ENCODE results near the gene PJVK. TPM values are rescaled to one million over a fixed set of nuclear protein-coding genes. Genes with fewer than 3 reads are reported as not detected.

PJVK gene
- total and polyA plus RNA-seq, 2 of the 4 experiments (the other 2 are of a cell fraction): 0.72 to 2.4 TPM

DNA sequence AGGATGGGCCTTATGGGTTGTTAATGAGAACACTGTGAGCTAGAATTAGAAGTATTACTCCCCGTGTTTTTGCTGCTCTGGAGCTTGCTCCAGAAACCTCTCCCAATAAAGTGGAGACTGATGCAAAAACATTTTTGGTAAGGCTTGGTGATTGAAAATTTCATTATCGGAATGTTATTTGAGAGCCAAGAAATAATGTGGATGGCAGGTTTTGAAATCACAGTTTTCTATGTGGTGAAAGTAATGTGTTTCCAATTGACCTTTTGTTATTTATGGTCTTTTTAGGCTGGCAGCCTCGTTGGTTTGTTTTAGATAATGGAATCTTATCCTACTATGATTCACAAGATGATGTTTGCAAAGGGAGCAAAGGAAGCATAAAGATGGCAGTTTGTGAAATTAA, 34.2 kb downstream of the PJVK start:
- dilution Hi-C loops (cut with HindIII; ENCODE audit: low sequenced_read_pairs, unreplicated experiment): no loop called here
- TF ChIP-seq POLR2A (IDR thresholded peaks at IDR 0.05; ENCODE audit: low read depth, low read length): no peak
- TF ChIP-seq MAZ (IDR thresholded peaks at IDR 0.05; ENCODE audit: borderline replicate concordance, low read depth, low read length): no peak
- no peak for TF ChIP-seq RFX5 (IDR thresholded peaks at IDR 0.05; ENCODE audit: low read depth, low read length)
- no peak for TF ChIP-seq NFE2L2 (IDR thresholded peaks at IDR 0.05; ENCODE audit: low read depth, low read length)
- no peak for TF ChIP-seq MXI1 (IDR thresholded peaks at IDR 0.05; ENCODE audit: borderline replicate concordance, low read depth, low read length)
- TF ChIP-seq, protein P1, sequence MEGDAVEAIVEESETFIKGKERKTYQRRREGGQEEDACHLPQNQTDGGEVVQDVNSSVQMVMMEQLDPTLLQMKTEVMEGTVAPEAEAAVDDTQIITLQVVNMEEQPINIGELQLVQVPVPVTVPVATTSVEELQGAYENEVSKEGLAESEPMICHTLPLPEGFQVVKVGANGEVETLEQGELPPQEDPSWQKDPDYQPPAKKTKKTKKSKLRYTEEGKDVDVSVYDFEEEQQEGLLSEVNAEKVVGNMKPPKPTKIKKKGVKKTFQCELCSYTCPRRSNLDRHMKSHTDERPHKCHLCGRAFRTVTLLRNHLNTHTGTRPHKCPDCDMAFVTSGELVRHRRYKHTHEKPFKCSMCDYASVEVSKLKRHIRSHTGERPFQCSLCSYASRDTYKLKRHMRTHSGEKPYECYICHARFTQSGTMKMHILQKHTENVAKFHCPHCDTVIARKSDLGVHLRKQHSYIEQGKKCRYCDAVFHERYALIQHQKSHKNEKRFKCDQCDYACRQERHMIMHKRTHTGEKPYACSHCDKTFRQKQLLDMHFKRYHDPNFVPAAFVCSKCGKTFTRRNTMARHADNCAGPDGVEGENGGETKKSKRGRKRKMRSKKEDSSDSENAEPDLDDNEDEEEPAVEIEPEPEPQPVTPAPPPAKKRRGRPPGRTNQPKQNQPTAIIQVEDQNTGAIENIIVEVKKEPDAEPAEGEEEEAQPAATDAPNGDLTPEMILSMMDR (conservative IDR thresholded peaks at IDR 0.05; ENCODE audit: low read depth, low read length): no peak
- TF ChIP-seq, protein P2, sequence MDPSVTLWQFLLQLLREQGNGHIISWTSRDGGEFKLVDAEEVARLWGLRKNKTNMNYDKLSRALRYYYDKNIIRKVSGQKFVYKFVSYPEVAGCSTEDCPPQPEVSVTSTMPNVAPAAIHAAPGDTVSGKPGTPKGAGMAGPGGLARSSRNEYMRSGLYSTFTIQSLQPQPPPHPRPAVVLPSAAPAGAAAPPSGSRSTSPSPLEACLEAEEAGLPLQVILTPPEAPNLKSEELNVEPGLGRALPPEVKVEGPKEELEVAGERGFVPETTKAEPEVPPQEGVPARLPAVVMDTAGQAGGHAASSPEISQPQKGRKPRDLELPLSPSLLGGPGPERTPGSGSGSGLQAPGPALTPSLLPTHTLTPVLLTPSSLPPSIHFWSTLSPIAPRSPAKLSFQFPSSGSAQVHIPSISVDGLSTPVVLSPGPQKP (IDR thresholded peaks at IDR 0.05; ENCODE audit: borderline replicate concordance, low read depth, low read length): no peak
- TF ChIP-seq MAFK (IDR thresholded peaks at IDR 0.05; ENCODE audit: low read depth, low read length): no peak
- TF ChIP-seq CEBPB (IDR thresholded peaks at IDR 0.05; ENCODE audit: low read depth, low read length): no peak
- TF ChIP-seq CHD1 (IDR thresholded peaks at IDR 0.05; ENCODE audit: low read depth, low read length): no peak
- no peak for TF ChIP-seq FOS (IDR thresholded peaks at IDR 0.05; ENCODE audit: low read depth, low read length)
- no peak for TF ChIP-seq RCOR1 (IDR thresholded peaks at IDR 0.05; ENCODE audit: insufficient replicate concordance, low read length)
- no peak for TF ChIP-seq SMC3 (IDR thresholded peaks at IDR 0.05; ENCODE audit: low read depth, low read length)
- TF ChIP-seq, protein P3, sequence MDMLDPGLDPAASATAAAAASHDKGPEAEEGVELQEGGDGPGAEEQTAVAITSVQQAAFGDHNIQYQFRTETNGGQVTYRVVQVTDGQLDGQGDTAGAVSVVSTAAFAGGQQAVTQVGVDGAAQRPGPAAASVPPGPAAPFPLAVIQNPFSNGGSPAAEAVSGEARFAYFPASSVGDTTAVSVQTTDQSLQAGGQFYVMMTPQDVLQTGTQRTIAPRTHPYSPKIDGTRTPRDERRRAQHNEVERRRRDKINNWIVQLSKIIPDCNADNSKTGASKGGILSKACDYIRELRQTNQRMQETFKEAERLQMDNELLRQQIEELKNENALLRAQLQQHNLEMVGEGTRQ (IDR thresholded peaks at IDR 0.05; ENCODE audit: low read depth, low read length): no peak
- no peak for TF ChIP-seq RAD21 (IDR thresholded peaks at IDR 0.05; ENCODE audit: low read length)
- TF ChIP-seq BHLHE40 (IDR thresholded peaks at IDR 0.05; ENCODE audit: low read depth, low read length): no peak
- peaks cover 28% of the 10 kb centered on the region for H4K20me1 ChIP-seq (ENCODE audit: insufficient read depth, low read length)

More for the DNA sequence above, 34.2 kb downstream of the PJVK start:
- Histone ChIP-seq H2AK9ac (replicated peaks; ENCODE audit: low read depth, low read length, poor library complexity) (no peak overlapping the region), H4K8ac (ENCODE audit: low read depth in 2 of 2, low read length in 2 of 2) (no peak overlapping the region), H2BK20ac (ENCODE audit: low read depth, low read length) (no peak overlapping the region), H2AFZ (replicated peaks; ENCODE audit: low read length, poor library complexity) (no peak overlapping the region), H3K9me1 (ENCODE audit: insufficient read depth, low read length) (peaks cover 10% of the 10 kb centered on the region), H3K4me2 (ENCODE audit: low read depth, low read length) (no peak overlapping the region), H3K4me3 (ENCODE audit: insufficient read depth, low read depth, low read length) (no peak overlapping the region), H4K91ac (ENCODE audit: insufficient read depth, low read depth, low read length) (no peak overlapping the region), H3K23ac (ENCODE audit: low read depth, low read length) (no peak overlapping the region), H2BK120ac (ENCODE audit: low read depth, low read length) (no peak overlapping the region), H3K56ac (ENCODE audit: extremely low read depth, insufficient read depth, low read length) (no peak overlapping the region), H3K4ac (ENCODE audit: low read depth, low read length) (no peak overlapping the region), H3K27me3 (ENCODE audit: control insufficient read depth, insufficient read depth, low read length) (no peaks in the 10 kb centered on the region), H3K18ac (ENCODE audit: low read depth, low read length) (no peak overlapping the region), H3K4me1 (ENCODE audit: control insufficient read depth, insufficient read depth, low read length) (peaks cover 8% of the 10 kb centered on the region), H2AK5ac (ENCODE audit: low read depth, low read length) (no peak overlapping the region), H3K27ac (ENCODE audit: insufficient read depth, low read length) (no peak overlapping the region), H3K36me3 (ENCODE audit: control insufficient read depth, insufficient read depth, low read length) (peaks cover 2% of the 10 kb centered on the region; the same call in 1 of the 2 replicates), H3K79me1 (ENCODE audit: low read depth in 1 of 2, low read length in 2 of 2) (peaks cover 17 to 56% of the 10 kb centered on the region in 2 experiments), H4K5ac (ENCODE audit: low read depth, low read length) (no peak overlapping the region), H2BK5ac (ENCODE audit: low read depth, low read length, poor library complexity, severe bottlenecking) (no peak overlapping the region), H3K14ac (replicated peaks; ENCODE audit: low read depth, low read length) (no peak overlapping the region), H2BK15ac (ENCODE audit: low read depth, low read length) (no peak overlapping the region), H3K9ac (ENCODE audit: low read depth, low read length) (no peak overlapping the region), H3K9me3 (ENCODE audit: control insufficient read depth, insufficient read depth, low read length) (no peaks in the 10 kb centered on the region)
- ChIA-PET CTCF (interaction anchor here (0.9 kb wide), 1 partner anchor 215 kb away, joined by 3 read pairs; no protein-coding TSS in a partner anchor), POLR2A (ENCODE audit: unreplicated experiment) (no interaction called here)
- ATAC-seq (ENCODE audit: low read depth) (no peak), DNase-seq (no peak)
- intact Hi-C loops (cut with micrococcal nuclease): no loop called here
- BruUV-seq (replicated peaks): no TSS peak
- WGBS, 2 experiments (ENCODE audit: extremely low coverage in 2 of 2, insufficient read length in 1 of 2): no CpG with 5 or more reads among the region's 3 CpGs
- in situ Hi-C loops (cut with MboI; ENCODE audit: low sequenced_read_pairs): no loop called here
